Hippocampal formation (tissue), 2 donors: ENCODE data around the gene DMBX1.

Experiments used
- DNase-seq, 2 donors: peaks; one replicate each; lab custom pipeline; 2025; lab: John Stamatoyannopoulos, UW

The DMBX1 gene

GRCh38 chr1:46483589-46483988, 6.0 kb upstream of the DMBX1 start:
- DNase-seq = no peak

- DNase-seq = no peak
Measured at GRCh38 chr1:46484783-46485490, 4.7 kb upstream of the DMBX1 start.

- no peak for DNase-seq
Measured at GRCh38 chr1:46485564-46486431, 3.8 kb upstream of the DMBX1 start.

GRCh38 chr1:46486432-46487015, 3.1 kb upstream of the DMBX1 start:
- no peak for DNase-seq

- no peak for DNase-seq
Measured at GRCh38 chr1:46487818-46488218, 1.8 kb upstream of the DMBX1 start.

GRCh38 chr1:46488343-46489168, 1.1 kb upstream of the DMBX1 start:
- DNase-seq = no peak

- no peak for DNase-seq
Measured at GRCh38 chr1:46489169-46489637, 433 bp upstream of the DMBX1 start.

- no peak for DNase-seq
Measured at GRCh38 chr1:46490406-46490655, 695 bp downstream of the DMBX1 start.

GRCh38 chr1:46490656-46491442, 1.2 kb downstream of the DMBX1 start:
- no peak for DNase-seq

GRCh38 chr1:46491443-46492268, 2.0 kb downstream of the DMBX1 start:
- no peak for DNase-seq

GRCh38 chr1:46492269-46492853, 2.7 kb downstream of the DMBX1 start:
- no peak for DNase-seq

- no peak for DNase-seq
Measured at GRCh38 chr1:46492871-46493270, 3.2 kb downstream of the DMBX1 start.

- no peak for DNase-seq
Measured at GRCh38 chr1:46493316-46494032, 3.8 kb downstream of the DMBX1 start.

GRCh38 chr1:46494910-46495309, 5.3 kb downstream of the DMBX1 start:
- DNase-seq = no peak

- DNase-seq = no peak
Measured at GRCh38 chr1:46495778-46496177, 6.1 kb downstream of the DMBX1 start.

- DNase-seq = no peak
Measured at GRCh38 chr1:46496505-46496904, 6.9 kb downstream of the DMBX1 start.

GRCh38 chr1:46497020-46497419, 7.4 kb downstream of the DMBX1 start:
- DNase-seq = no peak

GRCh38 chr1:46497665-46498064, 8.0 kb downstream of the DMBX1 start:
- DNase-seq = no peak

- DNase-seq = no peak
Measured at GRCh38 chr1:46501528-46501927, 11.9 kb downstream of the DMBX1 start.
